IMR-90 (cell line): ENCODE results near the gene NIPAL3. TPM values are rescaled to one million over a fixed set of nuclear protein-coding genes. Genes with fewer than 3 reads are reported as not detected.

Source experiments
- ATAC-seq: fragments of 200-7000 bp; cut with Tn5 transposase; 2 replicates; pipeline ENCODE4 v1.9.1; 2020; ENCODE audit warnings: low read depth, mild to moderate bottlenecking, moderate library complexity
- BruUV-seq: library from RNA; stranded (reverse); fragments of 400-500 nt; replicated peaks from 2 replicates; lab custom pipeline; 2021; lab: Mats Ljungman, UMichigan
- CTCF ChIA-PET: fragments of 300-600 bp; formaldehyde crosslinking; extraction: SDS; loops from one replicate; lab custom pipeline; 2021; ENCODE audit warnings: antibody characterized with exemption; lab: Yijun Ruan, JAX
- POLR2A ChIA-PET: fragments of 300-600 bp; sonication (Branson Sonifier 250); formaldehyde crosslinking; loops from one replicate; lab custom pipeline; 2022; ENCODE audit warnings: antibody characterized with exemption; ENCODE audit not compliant: unreplicated experiment; lab: Charles Lee
- DNase-seq: peaks from one replicate; pipeline ENCODE4 v3.0.0; 2013
- H2AFZ ChIP-seq: replicated peaks from 2 replicates; pipeline ENCODE3; 2013; ENCODE audit warnings: low read length, mild to moderate bottlenecking; ENCODE audit not compliant: poor library complexity
- H2AK5ac ChIP-seq: 2 replicates; pipeline ENCODE4 v1.6.1; 2013; ENCODE audit warnings: low read depth, low read length, inconsistent platforms
- H2AK9ac ChIP-seq: replicated peaks from 2 replicates; pipeline ENCODE3; 2013; ENCODE audit warnings: mild to moderate bottlenecking, low read depth, low read length, moderate library complexity; ENCODE audit not compliant: poor library complexity
- H2BK120ac ChIP-seq: 2 replicates; pipeline ENCODE4 v1.6.1; 2013; ENCODE audit warnings: low read depth, low read length, inconsistent platforms
- H2BK15ac ChIP-seq: 3 replicates; pipeline ENCODE4 v1.6.1; 2013; ENCODE audit warnings: low read depth, low read length, inconsistent platforms
- H2BK20ac ChIP-seq: 2 replicates; pipeline ENCODE4 v1.6.1; 2013; ENCODE audit warnings: low read depth, mild to moderate bottlenecking, inconsistent platforms, low read length, moderate library complexity
- H2BK5ac ChIP-seq: 2 replicates; pipeline ENCODE4 v1.6.1; 2013; ENCODE audit warnings: mild to moderate bottlenecking, low read depth, low read length, inconsistent platforms; ENCODE audit not compliant: poor library complexity, severe bottlenecking
- H3K14ac ChIP-seq: replicated peaks from 2 replicates; pipeline ENCODE4 v1.6.1; 2013; ENCODE audit warnings: low read depth, low read length, inconsistent platforms
- H3K18ac ChIP-seq: 2 replicates; pipeline ENCODE4 v1.6.1; 2013; ENCODE audit warnings: low read depth, low read length, control low read depth
- H3K23ac ChIP-seq: 2 replicates; pipeline ENCODE4 v1.6.1; 2013; ENCODE audit warnings: low read depth, low read length, inconsistent platforms
- H3K27ac ChIP-seq: 2 replicates; pipeline ENCODE4 v1.5.1; 2013; ENCODE audit warnings: mild to moderate bottlenecking, control low read depth, low read length; ENCODE audit not compliant: insufficient read depth
- H3K27me3 ChIP-seq: 2 replicates; pipeline ENCODE4 v1.6.1; 2013; ENCODE audit warnings: low read length; ENCODE audit not compliant: control insufficient read depth, insufficient read depth
- H3K36me3 ChIP-seq: 2 replicates; pipeline ENCODE4 v1.6.1; 2013; ENCODE audit warnings: low read length, mixed read lengths; ENCODE audit not compliant: control insufficient read depth, insufficient read depth
- H3K4ac ChIP-seq: 2 replicates; pipeline ENCODE4 v1.6.1; 2013; ENCODE audit warnings: low read depth, low read length, inconsistent platforms
- H3K4me1 ChIP-seq: 2 replicates; pipeline ENCODE4 v1.6.1; 2013; ENCODE audit warnings: low read length, mixed read lengths; ENCODE audit not compliant: control insufficient read depth, insufficient read depth
- H3K4me2 ChIP-seq: 2 replicates; pipeline ENCODE4 v1.6.1; 2013; ENCODE audit warnings: low read depth, mild to moderate bottlenecking, control low read depth, low read length, moderate library complexity
- H3K4me3 ChIP-seq: 2 replicates; pipeline ENCODE4 v1.5.1; 2013; ENCODE audit warnings: low read depth, mild to moderate bottlenecking, control low read depth, low read length, moderate library complexity; ENCODE audit not compliant: insufficient read depth
- H3K56ac ChIP-seq: 2 replicates; pipeline ENCODE4 v1.6.1; 2013; ENCODE audit warnings: low read length, inconsistent platforms; ENCODE audit not compliant: insufficient read depth; ENCODE audit errors: extremely low read depth
- H3K79me1 ChIP-seq, 2 experiments: 2 replicates each; pipeline ENCODE4 v1.6.1; 2013; ENCODE audit warnings: low read length in 2 of 2, inconsistent platforms in 1 of 2, low read depth in 1 of 2
- H3K9ac ChIP-seq: 2 replicates; pipeline ENCODE4 v1.6.1; 2013; ENCODE audit warnings: low read depth, low read length, control low read depth
- H3K9me1 ChIP-seq: 2 replicates; pipeline ENCODE4 v1.6.1; 2013; ENCODE audit warnings: low read length, inconsistent platforms; ENCODE audit not compliant: insufficient read depth
- H3K9me3 ChIP-seq: 2 replicates; pipeline ENCODE4 v1.6.1; 2013; ENCODE audit warnings: low read length; ENCODE audit not compliant: control insufficient read depth, insufficient read depth
- H4K20me1 ChIP-seq: 2 replicates; pipeline ENCODE4 v1.6.1; 2013; ENCODE audit warnings: low read length, inconsistent platforms; ENCODE audit not compliant: insufficient read depth
- H4K5ac ChIP-seq: 2 replicates; pipeline ENCODE4 v1.6.1; 2013; ENCODE audit warnings: mild to moderate bottlenecking, low read depth, low read length, control low read depth
- H4K8ac ChIP-seq, 2 experiments: 2 replicates each; pipeline ENCODE4 v1.6.1; 2013; ENCODE audit warnings: low read depth in 2 of 2, low read length in 2 of 2, control low read depth in 1 of 2, inconsistent platforms in 1 of 2
- H4K91ac ChIP-seq: 2 replicates; pipeline ENCODE4 v1.6.1; 2013; ENCODE audit warnings: low read depth, low read length, inconsistent platforms; ENCODE audit not compliant: insufficient read depth
- BHLHE40 ChIP-seq: fragments of 150-350 bp; IDR thresholded peaks from 2 replicates; pipeline ENCODE4 v1.6.1; 2016; ENCODE audit warnings: mild to moderate bottlenecking, low read depth, low read length
- CHD1 ChIP-seq: IDR thresholded peaks from 2 replicates; pipeline ENCODE4 v1.6.1; 2012; ENCODE audit warnings: low read depth, low read length, improper control_type of control experiment
- MAFK ChIP-seq: IDR thresholded peaks from 2 replicates; pipeline ENCODE4 v1.6.1; 2012; ENCODE audit warnings: low read depth, low read length, improper control_type of control experiment
- MAZ ChIP-seq: IDR thresholded peaks from 2 replicates; pipeline ENCODE4 v1.6.1; 2012; ENCODE audit warnings: low read depth, mild to moderate bottlenecking, low read length, improper control_type of control experiment, moderate library complexity, borderline replicate concordance
- POLR2A ChIP-seq: IDR thresholded peaks from 2 replicates; pipeline ENCODE4 v1.6.1; 2012; ENCODE audit warnings: mild to moderate bottlenecking, low read depth, low read length
- RCOR1 ChIP-seq: IDR thresholded peaks from 2 replicates; pipeline ENCODE4 v1.6.1; 2012; ENCODE audit warnings: mild to moderate bottlenecking, low read length, improper control_type of control experiment; ENCODE audit not compliant: insufficient replicate concordance
- SMC3 ChIP-seq: fragments of 150-350 bp; IDR thresholded peaks from 2 replicates; pipeline ENCODE4 v1.6.1; 2016; ENCODE audit warnings: low read depth, mild to moderate bottlenecking, antibody characterized with exemption, low read length, moderate library complexity
- WGBS, 2 experiments: methylation state at CpG; one replicate each; pipeline versions ENCODE4 v1.1.5 to v1.1.7; 2013; ENCODE audit warnings: missing lambda C conversion rate in 2 of 2; ENCODE audit not compliant: insufficient read length in 1 of 2; ENCODE audit errors: extremely low coverage in 2 of 2; 5-methylcytosine and 5-hydroxymethylcytosine counted together
- dilution Hi-C: fragments of 300-500 bp; cut with HindIII; formaldehyde crosslinking; loops from one replicate; pipeline ENCODE4 v1.14.3; 2018; ENCODE audit warnings: low sequenced_read_pairs; ENCODE audit not compliant: unreplicated experiment
- in situ Hi-C: fragments of 300-500 bp; cut with MboI; formaldehyde crosslinking; loops from 3 replicates; pipeline ENCODE4 v1.14.3; 2019; ENCODE audit warnings: low sequenced_read_pairs, inconsistent platforms, mixed read lengths
- intact Hi-C: fragments of 100-400 bp; cut with micrococcal nuclease; formaldehyde crosslinking; loops from 2 replicates; pipeline ENCODE4 v1.10.0; 2022
- polyA plus RNA-seq, 3 experiments: library from polyadenylated mRNA; depleted of rRNA; stranded (reverse); fragments of >200 nt; gene quantifications; 2 replicates each; pipeline ENCODE4 v1.2.3, GENCODE V29; 2012; ENCODE audit warnings: low replicate concordance in 1 of 3
- total RNA-seq: library from RNA; depleted of rRNA; stranded (reverse); fragments of >200 nt; gene quantifications from 2 replicates; pipeline ENCODE4 v1.2.3, GENCODE V29; 2012
- TF ChIP-seq, protein P1 (sequence below): fragments of 150-350 bp; IDR thresholded peaks from 2 replicates; pipeline ENCODE4 v1.6.1; 2017; ENCODE audit warnings: mild to moderate bottlenecking, antibody characterized with exemption, low read length, low read depth

The NIPAL3 gene
- total and polyA plus RNA-seq, 2 of the 4 experiments (the other 2 are of a cell fraction): 55.0 to 123 TPM

DNA sequence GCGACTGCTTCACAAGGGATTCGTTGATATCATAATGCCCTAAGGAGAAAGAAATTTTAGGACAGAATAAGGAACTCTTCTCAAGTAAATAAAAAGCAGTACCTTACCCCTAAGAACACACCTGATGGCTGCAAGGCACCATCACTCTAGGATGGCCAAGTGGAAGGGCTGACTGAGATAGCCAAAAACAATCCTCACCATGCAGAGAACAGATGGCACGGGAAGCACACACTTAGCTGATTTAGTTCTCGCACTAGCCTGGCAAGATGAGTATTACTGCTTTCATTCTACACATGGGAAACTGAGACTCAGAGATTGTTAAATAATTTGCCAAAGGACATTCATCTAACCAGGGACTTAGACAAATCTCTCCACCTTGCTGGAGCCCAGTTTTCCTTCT lies 45.8 kb upstream of the NIPAL3 start:
- H4K20me1 ChIP-seq: no peaks in the 10 kb centered on the region
- H3K9me1 ChIP-seq: peaks cover 10% of the 10 kb centered on the region; the same call in 1 of the 2 replicates
- ChIA-PET CTCF (no interaction called here), POLR2A (no interaction called here)
- H2BK5ac ChIP-seq: no peak overlapping the region
- H4K8ac ChIP-seq: no peak overlapping the region
- no peak overlapping the region for H3K56ac ChIP-seq
- H2BK20ac ChIP-seq: no peak overlapping the region
- H2BK15ac ChIP-seq: no peak overlapping the region
- no peak for ATAC-seq
- peaks cover 5% of the 10 kb centered on the region for H3K4me1 ChIP-seq
- no peak overlapping the region for H3K9ac ChIP-seq
- H3K79me1 ChIP-seq: 0 out of 4 replicates have a peak, but pooled peaks cover 0 to 4% of the 10 kb centered on the region in 2 experiments
- no peak overlapping the region for H2BK120ac ChIP-seq
- no peak overlapping the region for H3K23ac ChIP-seq
- in situ Hi-C loops: no loop called here
- WGBS, 2 experiments: no CpG with 5 or more reads among the region's 4 CpGs
- no peak overlapping the region for H4K91ac ChIP-seq
- TF ChIP-seq RCOR1 (no peak), BHLHE40 (no peak), CHD1 (no peak), MAFK (no peak), MAZ (no peak), POLR2A (no peak), SMC3 (no peak)
- TF ChIP-seq, protein P1, sequence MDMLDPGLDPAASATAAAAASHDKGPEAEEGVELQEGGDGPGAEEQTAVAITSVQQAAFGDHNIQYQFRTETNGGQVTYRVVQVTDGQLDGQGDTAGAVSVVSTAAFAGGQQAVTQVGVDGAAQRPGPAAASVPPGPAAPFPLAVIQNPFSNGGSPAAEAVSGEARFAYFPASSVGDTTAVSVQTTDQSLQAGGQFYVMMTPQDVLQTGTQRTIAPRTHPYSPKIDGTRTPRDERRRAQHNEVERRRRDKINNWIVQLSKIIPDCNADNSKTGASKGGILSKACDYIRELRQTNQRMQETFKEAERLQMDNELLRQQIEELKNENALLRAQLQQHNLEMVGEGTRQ: no peak
- DNase-seq: no peak
- intact Hi-C loops: no loop called here
- H3K36me3 ChIP-seq: no peaks in the 10 kb centered on the region
- H3K9me3 ChIP-seq: no peaks in the 10 kb centered on the region
- H3K27me3 ChIP-seq: no peaks in the 10 kb centered on the region
- no peak overlapping the region for H2AFZ ChIP-seq
- dilution Hi-C loops: no loop called here
- no peak overlapping the region for H4K5ac ChIP-seq
- no peak overlapping the region for H2AK9ac ChIP-seq
- no peak overlapping the region for H3K27ac ChIP-seq
- BruUV-seq: no TSS peak
- no peak overlapping the region for H2AK5ac ChIP-seq
- H3K14ac ChIP-seq: no peak overlapping the region
- no peak overlapping the region for H3K18ac ChIP-seq
- H3K4me2 ChIP-seq: no peak overlapping the region
- no peak overlapping the region for H3K4ac ChIP-seq
- H3K4me3 ChIP-seq: no peak overlapping the region
